NK-92 (cell line): ENCODE measurements around the gene MRTFB.

ENCODE experiments used
- DNase-seq: peaks from one replicate; lab custom pipeline; 2025; ENCODE audit not compliant: unreplicated experiment; lab: John Stamatoyannopoulos, UW

Gene MRTFB

DNA sequence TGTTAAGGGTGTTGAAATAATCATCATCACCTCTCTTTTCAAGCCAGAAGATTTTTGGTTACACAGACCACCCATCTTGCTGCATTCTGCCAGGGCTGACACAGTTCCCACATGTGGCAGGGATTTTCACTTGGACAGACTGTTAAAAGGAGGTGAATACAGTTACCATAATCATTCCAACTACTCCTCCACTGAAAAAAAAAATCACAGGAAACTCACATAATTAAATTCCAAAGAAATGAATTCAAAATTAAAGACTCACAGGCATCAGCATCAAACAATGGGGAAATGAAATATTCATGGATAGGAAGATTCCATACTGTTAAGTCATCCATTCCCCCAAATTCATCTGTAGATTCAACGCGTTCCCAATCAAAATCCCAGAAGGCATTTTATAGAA, 209.4 kb downstream of the MRTFB start:
- no peak for DNase-seq

DNA sequence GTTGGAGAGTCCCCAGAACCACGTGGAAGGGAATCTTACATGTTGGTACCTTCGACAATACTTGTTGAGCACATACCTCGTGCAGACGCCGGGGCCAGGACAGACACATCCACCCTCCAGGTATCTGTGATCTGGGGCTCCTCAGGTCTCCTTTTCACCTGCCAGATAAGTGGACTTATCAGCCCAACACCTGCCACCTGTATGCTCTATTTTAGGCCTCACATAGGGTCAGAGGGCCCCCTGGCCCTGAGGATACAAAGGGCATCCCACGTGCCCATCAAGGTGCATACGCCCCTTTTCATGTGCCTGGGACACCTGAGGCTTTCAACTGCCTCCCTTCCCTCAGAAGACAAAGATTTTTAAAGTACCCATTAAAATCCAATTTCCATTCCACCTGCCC, 212.7 kb downstream of the MRTFB start:
- DNase-seq = no peak

DNA sequence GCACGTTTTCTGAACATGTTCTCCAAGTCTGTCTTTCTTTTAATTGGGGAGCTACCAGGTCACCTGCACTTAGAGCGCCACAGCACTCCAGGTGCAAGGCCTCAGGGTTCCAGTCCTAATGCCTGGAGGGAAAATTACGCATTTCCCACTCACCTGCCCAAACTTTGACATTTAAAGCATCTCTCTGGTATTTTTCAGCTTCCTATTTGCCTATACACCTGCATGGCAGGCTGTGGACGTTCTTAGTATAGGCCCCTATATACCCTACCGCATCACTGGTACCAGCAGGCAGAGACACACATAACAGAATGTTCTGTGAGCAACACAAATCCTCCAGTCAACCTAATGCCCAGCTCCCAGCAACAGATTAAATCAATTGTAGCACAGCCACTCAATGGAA, 213.3 kb downstream of the MRTFB start:
- no peak for DNase-seq

DNA sequence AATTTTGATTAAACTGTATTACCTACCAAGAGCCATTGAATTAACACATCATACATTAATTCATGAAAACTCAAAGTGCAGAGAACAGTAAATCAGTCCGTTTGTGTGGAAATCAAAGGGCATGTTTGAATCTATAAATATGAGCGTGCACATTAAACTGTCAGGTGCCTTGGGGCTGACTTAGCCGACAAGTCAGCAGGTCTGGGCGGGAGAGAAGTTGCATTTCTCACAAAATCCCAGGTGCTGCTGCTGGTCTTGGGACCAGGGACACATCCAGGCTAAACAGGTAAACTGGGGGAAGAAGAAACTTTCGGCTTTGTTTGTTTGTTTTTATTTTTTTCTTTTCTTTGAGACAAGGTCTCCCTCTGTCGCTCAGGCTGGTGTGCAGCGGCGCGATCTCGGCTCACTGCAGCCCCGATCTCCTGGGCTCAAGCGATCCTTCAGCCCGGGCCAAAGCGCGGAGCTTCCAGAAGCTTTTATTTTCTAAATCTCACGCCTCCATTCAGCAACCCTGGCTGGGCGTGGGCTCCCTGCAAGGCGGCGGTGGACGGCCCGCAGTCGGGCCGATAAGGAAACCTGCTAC, 213.9 kb downstream of the MRTFB start:
- no peak for DNase-seq

DNA sequence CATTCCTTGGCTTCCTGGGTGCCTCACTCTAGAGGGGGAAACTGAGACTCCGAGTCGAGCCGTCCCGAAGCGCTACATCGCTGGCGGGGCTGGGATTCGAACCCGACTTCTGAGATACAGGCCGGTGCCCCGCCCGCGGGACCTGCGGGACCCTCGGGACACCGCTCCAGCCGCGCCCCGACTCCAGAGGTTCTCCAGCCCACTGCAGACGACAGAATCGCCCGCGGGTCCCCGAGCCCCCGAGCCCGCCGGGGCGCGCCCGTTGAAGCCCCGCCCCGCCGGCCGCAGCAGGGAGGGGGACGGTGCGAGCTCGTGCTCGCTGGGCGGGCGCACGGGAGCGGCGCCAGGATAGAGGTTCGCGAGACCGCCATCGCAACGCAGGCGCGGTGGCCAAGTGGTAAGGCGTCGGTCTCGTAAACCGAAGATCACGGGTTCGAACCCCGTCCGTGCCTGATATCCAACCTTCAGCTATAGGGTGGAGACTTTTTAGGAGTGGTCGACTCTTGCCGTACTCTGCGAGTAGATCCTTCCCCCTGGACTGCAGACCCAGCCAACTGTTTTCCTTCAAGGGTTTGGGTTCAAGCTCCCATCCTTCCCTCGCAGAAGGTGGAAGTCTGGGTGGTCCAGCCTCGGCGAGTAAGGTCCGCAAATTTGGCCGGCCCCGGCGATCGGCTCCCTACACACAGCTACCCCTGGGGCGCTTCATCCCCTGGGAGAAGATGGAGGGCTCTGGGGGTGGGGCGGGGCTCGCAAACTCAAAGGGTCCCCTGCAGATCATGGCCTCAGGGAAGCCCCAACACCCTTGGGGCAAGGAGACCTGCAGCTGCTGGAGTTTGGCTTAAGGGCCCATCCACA, 214.6 kb downstream of the MRTFB start:
- DNase-seq = peak; percentile 60

DNA sequence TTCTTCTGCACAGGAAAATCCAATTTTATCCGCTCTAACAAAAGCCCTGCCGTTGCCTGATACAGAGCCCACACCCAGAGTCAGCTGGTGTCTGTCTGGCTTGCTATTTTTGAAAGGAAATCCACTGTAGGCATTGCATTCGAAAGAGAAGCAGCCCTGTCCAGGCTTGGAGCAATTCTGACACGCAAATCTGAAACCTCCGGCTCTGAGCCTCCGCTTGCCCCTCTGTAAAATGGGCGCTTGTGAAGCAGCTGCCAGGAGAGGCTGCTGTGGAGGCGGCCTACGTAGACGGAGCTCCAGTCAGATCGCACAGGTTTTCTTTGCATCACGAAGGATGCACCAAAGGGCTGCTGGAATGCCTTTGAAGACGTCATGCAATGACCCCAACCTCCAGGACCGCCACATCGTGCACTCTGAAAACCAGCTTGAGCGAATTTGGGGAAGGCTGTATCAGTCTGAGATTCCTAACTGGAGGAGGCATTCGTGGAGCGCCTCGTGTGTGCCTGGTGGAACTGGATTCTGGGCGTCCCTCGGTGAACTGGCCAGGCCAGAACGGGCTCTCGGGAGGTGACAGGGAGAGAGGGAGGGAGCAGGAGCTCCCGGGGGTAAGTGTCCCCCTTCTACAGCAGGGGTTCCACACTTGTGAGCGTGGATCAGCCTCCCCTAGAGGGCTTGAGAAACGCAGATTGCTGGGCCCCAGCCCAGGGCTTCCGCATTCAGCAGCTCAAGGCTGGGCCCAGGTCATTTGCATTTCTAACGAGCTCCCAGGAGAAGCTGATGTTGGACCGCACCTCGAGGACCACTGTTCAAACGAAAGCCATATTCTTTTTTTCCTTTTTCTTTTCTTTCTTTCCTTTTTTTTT, 215.5 kb downstream of the MRTFB start:
- DNase-seq = no peak

DNA sequence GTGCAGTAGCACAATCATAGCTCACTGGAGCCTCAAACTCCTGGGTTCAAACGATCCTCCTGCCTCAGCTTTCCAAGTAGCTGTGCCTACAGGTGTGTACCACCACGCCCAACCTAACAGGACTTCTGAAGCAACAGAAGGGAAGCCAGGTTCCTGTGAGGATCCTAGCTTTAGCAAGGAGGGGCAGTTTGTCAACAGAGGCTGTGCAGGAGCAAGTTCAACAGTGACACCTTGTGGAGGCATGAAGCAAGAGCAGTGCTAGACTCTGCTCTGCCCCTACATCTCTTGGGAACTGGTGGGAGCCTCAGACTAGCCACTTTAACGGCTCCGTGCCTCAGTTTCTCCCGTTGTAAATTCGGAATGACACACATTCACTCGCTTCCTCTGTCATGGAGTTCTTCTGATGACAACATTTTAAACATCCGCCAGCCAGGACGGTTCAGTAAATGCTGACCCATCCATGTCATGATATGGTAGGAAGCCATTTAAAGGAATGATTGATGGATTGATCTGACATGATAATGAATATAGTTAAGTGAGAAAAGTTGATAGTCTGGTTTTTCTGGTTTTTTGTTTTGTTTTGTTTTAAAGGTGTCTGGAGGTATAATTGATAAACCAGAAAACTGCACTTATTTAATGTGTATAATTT, 218.7 kb downstream of the MRTFB start:
- DNase-seq = no peak

DNA sequence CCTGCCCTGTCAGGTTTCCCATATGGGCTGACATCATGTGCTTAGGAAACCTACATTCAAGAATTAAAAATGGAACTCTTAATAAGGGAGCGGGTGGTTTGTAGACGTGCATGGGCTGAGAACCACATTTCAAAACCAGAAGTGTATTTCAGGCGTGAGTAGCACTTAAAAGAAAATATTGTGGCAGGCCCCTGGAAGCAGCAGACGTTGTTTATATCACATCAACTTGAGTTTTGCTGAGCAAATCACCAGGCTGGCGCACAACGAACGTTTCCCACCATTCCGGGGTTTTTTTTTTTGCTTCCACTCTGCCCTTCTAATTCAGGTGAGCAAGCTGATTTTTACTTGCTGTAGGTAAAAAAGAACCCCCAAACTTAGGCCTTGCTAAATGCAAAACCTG, 220.2 kb downstream of the MRTFB start:
- DNase-seq = no peak

DNA sequence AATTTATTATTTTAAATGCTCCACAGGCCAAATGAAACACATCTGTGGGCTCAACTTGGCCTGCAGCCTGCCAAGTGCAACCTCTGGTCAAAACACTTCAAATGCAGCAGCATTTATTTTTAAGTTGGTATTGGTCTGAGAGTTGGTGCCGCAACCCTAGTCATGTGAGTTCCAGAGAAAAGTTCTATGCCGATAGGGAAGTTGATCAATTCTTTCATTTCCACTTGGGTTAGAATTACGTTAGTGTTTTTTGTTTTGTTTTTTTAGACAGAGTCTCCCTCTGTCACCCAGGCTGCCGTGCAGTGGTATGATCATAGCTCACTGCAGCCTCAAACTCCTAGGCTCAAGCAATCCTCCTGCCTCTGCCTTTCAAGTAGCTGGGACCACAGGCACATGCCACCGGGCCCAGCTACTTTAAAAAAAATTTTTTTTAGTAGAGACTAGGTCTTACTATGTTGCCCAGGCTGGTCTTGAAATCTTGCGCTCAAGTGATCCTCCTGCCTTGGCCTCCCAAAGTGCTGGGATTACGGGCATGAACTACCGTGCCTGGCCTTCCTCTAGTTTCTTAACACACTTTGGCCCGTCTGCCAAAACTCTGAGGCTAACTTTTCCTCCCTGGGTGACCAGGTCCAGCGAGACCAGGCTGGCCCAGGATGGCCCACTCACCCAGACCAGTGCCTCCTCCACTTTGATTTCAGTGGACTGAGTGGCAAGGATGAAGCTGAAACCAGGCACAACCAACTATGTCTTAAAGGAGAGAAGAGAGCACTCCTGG, 221.1 kb downstream of the MRTFB start:
- DNase-seq = no peak

DNA sequence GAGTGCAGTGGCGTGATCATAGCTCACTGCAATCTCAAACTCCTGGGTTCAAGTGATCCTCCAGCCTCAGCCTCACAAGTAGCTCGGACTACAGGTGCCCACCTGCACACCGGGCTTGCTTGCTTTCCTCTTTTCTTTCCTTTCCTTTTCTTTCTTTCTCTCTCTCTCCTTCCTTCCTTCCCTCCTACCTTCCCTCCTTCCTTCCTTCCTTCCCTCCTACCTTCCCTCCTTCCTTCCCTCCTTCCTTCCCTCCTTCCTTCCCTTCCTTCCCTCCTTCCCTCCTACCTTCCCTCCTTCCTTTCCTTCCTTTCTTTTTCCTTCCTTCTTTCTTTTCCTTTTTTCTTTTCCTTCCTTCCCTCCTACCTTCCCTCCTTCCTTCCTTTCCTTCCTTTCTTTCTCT, 225.5 kb downstream of the MRTFB start:
- DNase-seq = no peak

DNA sequence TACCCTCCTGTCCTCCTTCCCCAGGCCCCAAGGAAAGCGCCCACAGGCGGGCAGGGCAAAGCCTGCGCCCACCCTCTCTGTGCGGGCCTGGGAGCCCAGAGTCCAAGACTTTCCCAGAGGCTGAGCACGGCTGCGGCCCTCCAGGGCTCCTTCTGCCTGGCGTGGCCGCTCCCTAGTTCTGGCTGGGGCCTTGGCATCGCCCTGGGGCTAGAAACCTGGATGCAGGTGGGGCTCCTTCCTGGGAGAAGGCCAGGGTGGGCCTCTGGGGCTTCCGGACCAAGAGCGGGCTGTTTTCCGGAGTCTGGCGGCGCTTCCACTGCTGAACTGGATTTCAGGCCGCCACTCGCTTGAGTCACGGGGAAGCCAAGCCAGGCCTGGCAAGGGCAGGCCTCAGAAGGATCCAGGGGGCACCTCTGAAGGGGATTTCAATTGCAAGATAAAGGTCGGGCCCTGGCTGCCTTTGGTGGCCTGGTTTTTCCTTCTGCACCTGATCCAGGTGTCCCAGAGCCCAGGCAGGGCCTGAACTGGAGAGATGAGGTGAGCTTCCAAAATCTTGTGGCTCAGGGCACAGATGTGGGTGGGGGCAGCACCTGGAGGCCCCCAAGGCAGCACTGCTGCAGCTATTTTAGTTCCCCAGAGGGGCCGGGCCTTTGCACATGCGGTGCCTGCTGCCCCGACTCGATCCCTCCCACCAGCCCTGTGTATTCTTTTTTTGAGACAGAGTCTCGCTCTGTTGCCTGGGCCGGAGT, 227.4 kb downstream of the MRTFB start:
- no peak for DNase-seq

DNA sequence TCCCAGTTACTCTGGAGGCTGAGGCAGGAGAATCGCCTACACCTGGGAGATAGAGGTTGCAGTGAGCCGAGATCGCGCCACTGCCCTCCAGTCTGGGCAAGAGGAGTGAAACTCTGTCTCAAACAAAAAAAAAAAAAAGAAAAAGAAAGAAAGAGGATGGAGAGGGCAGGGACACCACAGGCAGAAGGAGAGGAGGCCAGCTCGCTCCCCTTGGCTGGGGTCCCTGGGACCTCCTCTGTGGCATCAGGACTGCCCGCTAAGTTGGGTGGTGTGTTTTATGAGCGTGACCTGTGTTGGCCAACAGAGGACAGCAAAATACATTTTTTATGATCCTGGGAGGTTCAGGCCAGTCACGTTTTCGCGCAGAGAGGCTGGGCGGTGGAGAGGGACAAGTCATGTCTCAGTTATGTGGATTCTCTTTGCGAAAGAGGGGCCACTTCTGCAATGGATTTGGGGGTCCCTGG, 229.6 kb downstream of the MRTFB start:
- DNase-seq = no peak

DNA sequence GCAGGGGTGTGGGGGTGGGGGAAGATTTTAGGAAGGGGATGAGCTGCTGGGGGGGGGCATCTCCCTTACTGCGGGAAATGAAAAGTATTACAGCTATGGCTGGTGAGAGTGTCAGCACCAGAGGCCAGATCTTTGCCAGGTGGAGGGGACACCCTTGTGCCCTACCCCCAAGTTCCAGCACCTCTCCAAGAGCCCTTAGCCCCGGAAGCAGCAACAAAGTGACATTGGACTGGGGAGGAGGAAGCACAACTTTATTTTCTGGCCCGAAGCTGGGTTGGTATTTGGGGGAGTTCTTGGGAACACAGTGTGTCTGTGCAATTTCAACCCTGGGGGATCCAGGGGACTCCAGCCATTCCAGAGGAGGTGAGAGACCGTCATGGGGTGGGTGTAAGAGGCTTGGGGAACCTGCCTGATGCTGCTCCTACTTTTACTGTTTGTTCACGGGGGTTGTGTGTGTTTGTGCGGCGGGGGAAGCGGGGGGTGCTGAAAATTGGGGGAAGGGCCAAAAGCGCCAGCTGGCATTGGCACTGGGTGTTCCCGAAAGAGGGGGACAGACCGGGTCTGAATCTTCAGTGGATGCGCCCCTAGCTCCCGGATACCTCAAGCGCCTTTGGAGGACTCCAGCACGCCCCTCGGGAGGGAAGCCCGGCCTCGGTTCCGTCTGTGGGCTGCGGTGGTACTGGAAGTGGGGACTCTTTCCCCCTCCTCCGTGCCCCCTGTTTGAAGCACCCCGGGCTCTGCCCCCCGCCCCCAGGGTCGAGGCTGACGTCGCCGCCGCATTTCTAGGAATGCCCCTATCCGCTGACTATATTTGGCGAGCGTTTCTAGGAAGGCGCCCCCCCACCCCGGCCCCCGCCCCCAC, 230.3 kb downstream of the MRTFB start:
- DNase-seq = no peak

DNA sequence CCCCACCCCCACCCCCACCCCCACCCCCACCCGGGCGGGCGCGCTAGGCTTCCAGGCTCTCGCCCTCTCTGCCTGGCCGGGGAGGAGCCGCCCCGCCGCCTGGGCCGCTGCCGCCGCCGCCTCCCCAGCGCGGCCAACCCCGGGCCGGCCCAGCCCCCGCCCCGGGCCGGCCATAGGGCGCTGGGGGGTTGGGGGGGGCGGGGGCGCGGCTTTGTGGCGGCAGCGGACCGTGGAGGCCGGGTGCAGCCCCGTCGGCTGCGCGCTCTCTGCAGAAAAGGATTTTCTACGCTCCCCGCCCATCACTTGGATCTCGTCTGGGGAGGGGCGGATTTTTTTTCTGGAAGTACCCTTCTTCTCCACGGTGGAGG, 230.9 kb downstream of the MRTFB start:
- no peak for DNase-seq

DNA sequence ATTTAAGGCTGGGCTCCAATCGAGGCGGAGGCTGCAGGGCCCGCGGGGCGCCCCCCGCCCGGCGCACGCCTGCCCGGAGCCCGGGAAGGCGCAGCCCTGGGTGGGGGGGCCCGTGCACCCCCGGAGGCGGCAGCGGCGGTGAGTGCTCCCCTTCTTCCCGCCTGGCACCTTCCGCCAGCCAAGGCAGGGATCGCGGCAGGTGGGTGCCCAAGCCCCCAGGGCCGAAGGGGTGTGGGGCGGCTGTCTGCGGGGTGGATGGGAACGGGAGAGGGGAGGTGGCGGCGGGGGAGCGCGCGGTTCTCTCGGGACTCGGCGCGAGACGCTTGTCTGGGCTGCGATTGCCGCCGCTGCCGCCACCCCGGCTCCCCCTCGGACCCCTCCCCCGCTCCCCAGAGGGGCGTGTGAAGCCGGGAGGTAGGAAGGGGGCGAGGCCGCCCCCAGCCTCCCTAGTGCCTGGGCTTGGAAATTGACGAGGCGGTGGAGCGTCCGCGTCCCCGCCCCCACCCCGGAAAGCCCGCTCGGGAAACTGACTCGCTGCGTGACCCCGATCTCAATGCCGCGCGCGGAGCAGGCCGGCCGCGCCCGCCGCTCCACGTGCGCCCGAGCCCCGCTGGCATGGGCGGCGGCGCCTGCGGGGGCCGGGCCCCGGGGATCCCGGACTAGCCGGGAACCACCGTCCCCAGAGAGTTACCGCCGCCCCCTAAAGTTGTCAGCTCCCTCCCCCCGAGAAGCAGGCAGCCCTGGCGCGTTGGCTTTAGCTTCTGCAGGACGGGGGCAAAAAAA, 231.5 kb downstream of the MRTFB start:
- DNase-seq = no peak

DNA sequence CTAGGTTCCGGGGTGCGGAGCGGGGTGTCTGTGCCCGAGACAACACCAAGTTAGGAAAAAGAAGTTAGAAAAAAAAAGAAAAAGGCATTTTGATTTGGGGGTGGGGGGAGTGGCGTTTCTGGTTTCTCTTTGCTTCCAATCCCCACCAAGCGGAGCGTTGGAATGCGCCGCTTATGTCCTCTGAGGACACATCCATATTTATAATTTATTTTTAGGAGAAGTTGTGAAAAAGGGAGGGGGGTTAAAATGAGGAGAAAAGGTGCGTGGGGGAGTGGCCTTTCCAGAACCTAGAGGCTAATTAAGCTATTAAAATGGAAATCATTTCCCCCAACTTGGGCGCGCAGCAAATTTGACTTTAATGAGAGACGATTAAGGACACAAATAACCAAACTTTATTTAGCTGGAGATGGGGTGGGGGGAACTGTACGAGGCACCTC, 232.1 kb downstream of the MRTFB start:
- DNase-seq = no peak

DNA sequence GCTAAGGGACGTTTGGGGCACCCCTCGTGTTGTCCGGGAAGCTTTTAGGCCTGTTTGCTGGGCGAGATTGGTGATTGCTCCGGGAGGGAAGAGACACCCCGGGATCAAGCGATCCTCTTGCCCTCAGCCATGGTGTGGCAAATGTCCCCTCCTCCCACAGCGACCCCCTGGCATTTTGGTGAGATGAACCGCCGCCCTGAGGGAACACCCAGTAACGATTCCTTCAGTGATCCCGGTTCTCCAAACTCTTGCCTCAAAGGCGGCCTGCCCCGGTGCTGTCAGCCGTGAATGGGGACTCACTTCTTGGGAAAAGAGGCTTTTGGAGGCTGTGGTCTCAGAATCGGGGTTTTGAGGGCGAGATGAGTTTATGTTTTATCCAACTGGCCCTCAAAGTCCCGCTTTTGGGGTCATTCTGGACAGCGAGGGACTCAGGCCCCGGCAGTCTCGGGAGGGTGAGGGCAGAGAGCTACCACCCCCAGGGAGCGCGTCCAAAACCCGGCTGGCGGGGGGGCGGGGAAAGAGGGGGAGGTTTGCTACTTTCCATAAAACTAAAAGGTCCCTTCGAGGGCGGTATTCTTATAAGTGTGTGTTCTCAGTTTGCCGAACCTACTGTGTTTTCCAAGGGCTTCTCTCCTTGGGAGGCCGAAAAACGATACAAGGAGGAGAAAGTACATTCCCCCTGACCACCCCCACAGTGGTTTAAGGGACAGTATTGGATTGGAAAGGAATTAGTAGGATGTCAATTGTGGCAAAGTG, 232.7 kb downstream of the MRTFB start:
- DNase-seq = no peak
